GM12864 (cell line): ENCODE results near the gene HERC5.

ENCODE experiments used
- DNase-seq: peaks from one replicate; pipeline ENCODE4 v3.0.0-alpha.2; 2011; ENCODE audit warnings: low read depth
- H3K4me3 ChIP-seq: 2 replicates; pipeline ENCODE4 v1.5.1; 2011; ENCODE audit warnings: mild to moderate bottlenecking, low read depth, low read length, control low read depth
- TF ChIP-seq, protein P1 (sequence below): IDR thresholded peaks from 2 replicates; pipeline ENCODE4 v1.5.1; 2011; ENCODE audit warnings: low read depth, mild to moderate bottlenecking, moderate library complexity, low read length, control low read depth, inconsistent platforms; ENCODE audit errors: missing control alignments

HERC5 gene

DNA sequence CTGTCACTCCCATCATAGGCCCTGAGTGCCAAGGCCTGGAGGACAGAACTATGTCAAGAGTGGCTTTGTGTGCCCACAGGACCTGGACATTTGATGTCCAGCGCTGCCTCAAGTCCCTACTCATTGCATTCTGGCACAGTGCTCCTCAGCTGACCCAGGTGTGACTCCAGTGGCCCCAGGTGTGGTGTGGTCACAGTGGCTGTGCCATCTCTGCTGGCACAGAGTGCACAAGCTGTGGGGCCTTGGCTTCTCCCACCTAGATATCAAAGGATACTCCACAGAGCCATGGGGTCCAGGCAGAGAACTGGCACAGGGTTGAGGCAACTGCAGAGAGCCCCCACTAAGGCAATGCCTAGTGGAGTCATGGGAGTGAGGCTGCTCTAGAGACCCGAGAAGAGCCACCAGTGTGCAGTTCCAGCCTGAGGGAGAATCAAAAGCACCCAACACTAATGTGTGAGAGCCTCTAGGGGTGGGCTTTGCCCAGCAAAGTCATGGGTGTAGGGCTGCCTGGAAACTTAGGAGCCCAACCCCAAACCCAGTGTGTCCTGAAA, 41.0 kb downstream of the HERC5 start:
- TF ChIP-seq, protein P1, sequence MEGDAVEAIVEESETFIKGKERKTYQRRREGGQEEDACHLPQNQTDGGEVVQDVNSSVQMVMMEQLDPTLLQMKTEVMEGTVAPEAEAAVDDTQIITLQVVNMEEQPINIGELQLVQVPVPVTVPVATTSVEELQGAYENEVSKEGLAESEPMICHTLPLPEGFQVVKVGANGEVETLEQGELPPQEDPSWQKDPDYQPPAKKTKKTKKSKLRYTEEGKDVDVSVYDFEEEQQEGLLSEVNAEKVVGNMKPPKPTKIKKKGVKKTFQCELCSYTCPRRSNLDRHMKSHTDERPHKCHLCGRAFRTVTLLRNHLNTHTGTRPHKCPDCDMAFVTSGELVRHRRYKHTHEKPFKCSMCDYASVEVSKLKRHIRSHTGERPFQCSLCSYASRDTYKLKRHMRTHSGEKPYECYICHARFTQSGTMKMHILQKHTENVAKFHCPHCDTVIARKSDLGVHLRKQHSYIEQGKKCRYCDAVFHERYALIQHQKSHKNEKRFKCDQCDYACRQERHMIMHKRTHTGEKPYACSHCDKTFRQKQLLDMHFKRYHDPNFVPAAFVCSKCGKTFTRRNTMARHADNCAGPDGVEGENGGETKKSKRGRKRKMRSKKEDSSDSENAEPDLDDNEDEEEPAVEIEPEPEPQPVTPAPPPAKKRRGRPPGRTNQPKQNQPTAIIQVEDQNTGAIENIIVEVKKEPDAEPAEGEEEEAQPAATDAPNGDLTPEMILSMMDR: no peak
- H3K4me3 ChIP-seq: no peak overlapping the region
- no peak for DNase-seq

DNA sequence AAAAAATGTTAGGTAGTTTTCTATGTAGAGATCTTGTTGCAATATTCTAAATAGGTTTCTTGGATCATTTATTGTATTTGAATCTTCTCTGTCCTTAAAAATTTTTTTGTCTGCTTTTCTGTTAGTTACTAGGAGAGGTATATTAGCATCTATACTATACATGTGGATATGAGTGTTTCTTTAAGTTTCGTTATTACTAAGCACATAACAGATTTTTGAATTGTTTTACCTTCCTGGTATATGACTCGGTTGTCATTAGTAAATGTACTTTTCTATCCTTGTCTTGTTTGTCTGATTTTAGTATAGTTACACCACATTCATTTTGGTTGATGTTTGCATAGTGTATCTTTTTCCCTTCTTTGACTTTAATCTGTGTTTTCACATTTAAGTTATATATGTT, 46.4 kb downstream of the HERC5 start:
- H3K4me3 ChIP-seq: no peak overlapping the region
- TF ChIP-seq, protein P1: no peak
- DNase-seq: no peak

DNA sequence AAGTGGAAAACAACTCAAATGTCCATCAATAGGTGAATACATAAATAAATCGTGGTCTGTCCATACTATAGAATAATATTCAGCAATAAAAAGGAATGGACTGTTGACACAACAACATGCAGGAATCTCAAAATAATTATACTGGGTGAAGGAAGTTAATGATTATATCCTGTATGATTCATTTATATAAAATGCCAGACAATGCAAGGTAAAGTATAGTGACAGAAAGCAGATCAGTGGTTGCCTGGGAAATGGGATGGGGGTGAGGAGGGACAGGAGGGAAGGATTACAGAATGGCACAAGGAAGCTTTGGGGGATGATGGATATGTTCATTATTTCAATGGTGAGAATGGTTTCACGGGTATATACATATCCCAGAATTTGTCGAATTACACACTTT, 54.3 kb downstream of the HERC5 start:
- H3K4me3 ChIP-seq: no peak overlapping the region
- DNase-seq: no peak

DNA sequence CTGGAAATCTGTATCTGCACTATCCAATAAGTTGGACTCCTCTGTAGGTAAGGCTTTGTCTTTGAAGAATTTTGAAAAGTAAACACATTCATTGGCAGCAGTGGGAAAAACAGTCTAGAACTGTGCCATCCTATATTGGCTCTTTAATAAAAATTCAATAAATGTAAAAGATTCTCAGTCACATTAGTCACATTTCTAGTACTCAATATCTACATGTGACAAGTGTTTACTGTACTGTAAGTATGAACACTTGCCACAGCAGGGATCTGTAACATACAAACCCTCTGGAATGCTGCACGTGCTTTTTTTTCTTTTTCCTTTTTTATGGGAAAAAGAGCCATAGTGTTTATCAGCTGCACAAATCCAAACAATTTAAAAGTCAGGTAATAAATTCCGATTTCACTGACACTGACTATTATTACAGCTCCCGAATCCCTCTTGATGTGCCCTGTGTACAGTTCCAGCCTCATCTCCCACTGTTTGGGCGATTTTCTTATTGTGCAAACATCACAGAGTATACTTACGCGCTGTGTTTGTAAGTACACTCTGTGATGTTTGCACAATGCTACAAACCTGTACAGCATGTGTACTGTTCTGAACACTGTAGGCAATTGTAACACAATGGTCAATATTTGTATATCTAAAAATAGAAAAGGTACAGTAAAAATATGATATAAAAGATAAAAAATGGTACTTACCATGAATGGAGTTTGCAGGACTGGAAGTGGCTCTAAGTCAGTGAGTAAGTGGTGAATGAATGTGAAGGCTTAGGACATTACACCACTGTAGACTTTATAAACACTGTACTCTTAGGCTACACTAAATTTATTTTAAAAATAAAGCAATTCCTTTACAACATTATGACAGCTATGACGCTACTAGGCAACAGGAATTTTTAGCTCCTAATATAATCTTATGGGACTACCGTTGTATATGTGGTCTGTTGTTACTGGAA, 57.9 kb downstream of the HERC5 start:
- TF ChIP-seq, protein P1: no peak
- no peak overlapping the region for H3K4me3 ChIP-seq
- no peak for DNase-seq

More for the DNA sequence above, 54.3 kb downstream of the HERC5 start:
- TF ChIP-seq, protein P1: no peak

DNA sequence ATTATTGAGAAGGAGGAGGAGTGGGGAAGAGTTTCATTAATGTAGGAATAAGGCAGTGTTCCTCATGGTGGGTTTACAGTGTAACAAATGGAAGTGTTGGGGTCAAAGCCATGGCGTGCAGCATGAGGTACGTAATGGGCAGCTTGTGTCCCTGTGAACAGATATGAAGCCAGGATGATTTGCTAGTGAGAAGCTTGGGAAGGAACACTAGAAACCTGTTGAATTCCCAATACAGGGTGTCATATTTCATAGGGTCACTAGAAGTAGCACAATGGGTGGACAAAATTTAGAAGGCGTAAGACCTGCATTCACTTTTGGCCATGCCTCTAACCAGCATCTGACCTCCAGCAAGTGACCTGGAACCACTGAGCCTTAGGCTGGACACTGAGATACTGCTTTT, 59.8 kb downstream of the HERC5 start:
- no peak overlapping the region for H3K4me3 ChIP-seq
- TF ChIP-seq, protein P1: no peak
- DNase-seq: no peak

DNA sequence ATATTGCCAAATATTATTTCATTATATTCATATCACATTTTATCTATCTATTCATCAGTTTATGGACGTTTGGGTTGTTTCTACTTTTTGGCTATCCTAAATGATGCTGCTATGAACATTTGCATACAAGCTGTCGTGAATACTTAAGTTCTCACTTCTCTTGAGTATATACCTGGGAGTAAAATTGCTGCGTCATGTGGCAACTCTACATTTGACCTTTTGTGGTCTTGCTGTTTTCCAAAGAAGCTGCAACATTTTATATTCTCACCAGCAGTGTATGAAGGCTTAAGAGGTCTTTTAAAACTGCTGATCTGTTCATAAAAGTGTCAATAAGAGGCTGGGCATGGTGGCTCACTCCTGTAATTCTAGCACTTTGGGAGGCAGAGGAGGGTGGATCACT, 60.9 kb downstream of the HERC5 start:
- H3K4me3 ChIP-seq: no peak overlapping the region
- DNase-seq: no peak
- TF ChIP-seq, protein P1: no peak
